ENCODE results near the gene CFLAR. TPM values are rescaled to one million over a fixed set of nuclear protein-coding genes. Genes with fewer than 3 reads are reported as not detected.
A peak's percentile ranks its signal among the peaks of the same experiment; 100 is the strongest.

The CFLAR gene
- total and polyA plus RNA-seq, 2 of the 13 experiments (the other 11 are each of a cell fraction or from before 2014, with no cell fraction given) = 43.8 to 92.1 TPM

- TF ChIP-seq ZNF572 (CRISPR knock-in tag; IDR thresholded peaks at IDR 0.05) (no peak), XRCC5 (optimal IDR thresholded peaks at IDR 0.05; ENCODE audit: low read length) (no peak), MED13 (CRISPR knock-in tag; IDR thresholded peaks at IDR 0.05) (no peak), TRIM22 (IDR thresholded peaks at IDR 0.05) (no peak), FOXJ3 (CRISPR knock-in tag; IDR thresholded peaks at IDR 0.05; ENCODE audit: borderline replicate concordance) (no peak), KLF16 (CRISPR knock-in tag; IDR thresholded peaks at IDR 0.05) (peak in 1 of 2 experiments; percentile 37; a peak in 1 of 4 replicates), ZBTB42 (CRISPR knock-in tag; IDR thresholded peaks at IDR 0.05) (no peak), SIX1 (CRISPR knock-in tag; IDR thresholded peaks at IDR 0.05; ENCODE audit: borderline replicate concordance) (peak; percentile 78; the same call in 1 of the 2 replicates), LCORL (IDR thresholded peaks at IDR 0.05) (no peak), LCORL (CRISPR knock-in tag; IDR thresholded peaks at IDR 0.05) (peak; percentile 75; the same call in 1 of the 2 replicates), RARA (CRISPR knock-in tag; IDR thresholded peaks at IDR 0.05) (peak; percentile 79), ZNF850 (CRISPR knock-in tag; conservative IDR thresholded peaks at IDR 0.05) (no peak), ZNF766 (CRISPR knock-in tag; IDR thresholded peaks at IDR 0.05; ENCODE audit: borderline replicate concordance) (no peak), PPARG (CRISPR knock-in tag; conservative IDR thresholded peaks at IDR 0.05) (peak; percentile 88), MIER2 (CRISPR knock-in tag; IDR thresholded peaks at IDR 0.05) (peak; percentile 71; the same call in 1 of the 2 replicates), NCOR1 (IDR thresholded peaks at IDR 0.05; ENCODE audit: borderline replicate concordance, low read length) (peak; percentile 80), AHDC1 (CRISPR knock-in tag; IDR thresholded peaks at IDR 0.05; ENCODE audit: borderline replicate concordance) (peak; percentile 87), CCAR2 (optimal IDR thresholded peaks at IDR 0.05; ENCODE audit: low read depth, low read length) (no peak)
- TF ChIP-seq, protein P1, sequence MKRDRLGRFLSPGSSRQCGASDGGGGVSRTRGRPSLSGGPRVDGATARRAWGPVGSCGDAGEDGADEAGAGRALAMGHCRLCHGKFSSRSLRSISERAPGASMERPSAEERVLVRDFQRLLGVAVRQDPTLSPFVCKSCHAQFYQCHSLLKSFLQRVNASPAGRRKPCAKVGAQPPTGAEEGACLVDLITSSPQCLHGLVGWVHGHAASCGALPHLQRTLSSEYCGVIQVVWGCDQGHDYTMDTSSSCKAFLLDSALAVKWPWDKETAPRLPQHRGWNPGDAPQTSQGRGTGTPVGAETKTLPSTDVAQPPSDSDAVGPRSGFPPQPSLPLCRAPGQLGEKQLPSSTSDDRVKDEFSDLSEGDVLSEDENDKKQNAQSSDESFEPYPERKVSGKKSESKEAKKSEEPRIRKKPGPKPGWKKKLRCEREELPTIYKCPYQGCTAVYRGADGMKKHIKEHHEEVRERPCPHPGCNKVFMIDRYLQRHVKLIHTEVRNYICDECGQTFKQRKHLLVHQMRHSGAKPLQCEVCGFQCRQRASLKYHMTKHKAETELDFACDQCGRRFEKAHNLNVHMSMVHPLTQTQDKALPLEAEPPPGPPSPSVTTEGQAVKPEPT (CRISPR knock-in tag; IDR thresholded peaks at IDR 0.05; ENCODE audit: low read depth) = no peak
- TF ChIP-seq, protein P2, sequence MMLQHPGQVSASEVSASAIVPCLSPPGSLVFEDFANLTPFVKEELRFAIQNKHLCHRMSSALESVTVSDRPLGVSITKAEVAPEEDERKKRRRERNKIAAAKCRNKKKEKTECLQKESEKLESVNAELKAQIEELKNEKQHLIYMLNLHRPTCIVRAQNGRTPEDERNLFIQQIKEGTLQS (CRISPR knock-in tag; IDR thresholded peaks at IDR 0.05) = peak; percentile 66; the same call in 1 of the 2 replicates
These were observed 33.3 kb downstream of the CFLAR start (continued) for GRCh38 chr2:201149064-201149820.
